ENCODE results near the gene DLGAP4.

- TF ChIP-seq CTCF (IDR thresholded peaks at IDR 0.05) (no peak), POLR2A (IDR thresholded peaks at IDR 0.05) (no peak)
These were observed 190.8 kb downstream of the DLGAP4 start for GRCh38 chr20:36496707-36497669.
